ENCODE measurements around the gene PANK2.

The PANK2 gene

DNA sequence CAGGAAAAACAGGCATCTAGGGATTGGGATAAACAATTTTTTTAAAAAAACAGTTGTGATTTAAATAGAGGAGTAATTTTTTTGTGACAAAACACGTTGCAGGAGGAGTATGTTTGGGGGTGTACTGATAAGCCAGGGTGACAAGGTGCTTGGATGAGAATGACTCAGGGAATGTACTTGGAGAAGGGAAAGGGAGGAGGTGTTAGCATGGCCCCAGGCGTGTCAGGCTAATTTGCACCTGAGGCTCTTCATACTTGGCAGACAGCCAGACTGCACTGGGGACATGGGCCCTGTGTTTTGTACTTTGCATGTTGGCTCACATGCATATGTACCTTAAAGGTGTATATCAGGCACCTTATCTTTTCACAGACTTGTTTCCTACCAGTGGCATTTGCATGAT is 22.8 kb downstream of the PANK2 start:
- Histone ChIP-seq H4K8ac (ENCODE audit: low read depth, low read length) (no peak overlapping the region), H3K9me3 (replicated peaks in 1 of 2; ENCODE audit: control insufficient read depth in 2 of 2, insufficient read depth in 1 of 2, low read depth in 1 of 2, low read length in 2 of 2) (peaks cover 0 to 6% of the 10 kb centered on the region in 2 donors), H3K23ac (ENCODE audit: low read depth, low read length, poor library complexity) (no peak overlapping the region), H2BK12ac (ENCODE audit: low read length) (no peak overlapping the region), H3K4ac (ENCODE audit: low read length) (no peak overlapping the region), H3K4me1 (ENCODE audit: control insufficient read depth in 2 of 2, insufficient read depth in 1 of 2, low read depth in 1 of 2, low read length in 2 of 2) (no peaks in the 10 kb centered on the region), H2AFZ (ENCODE audit: low read length) (no peak overlapping the region), H3K4me3 (ENCODE audit: low read length in 2 of 2) (no peak overlapping the region), H2BK15ac (ENCODE audit: low read length) (no peak overlapping the region), H3K4me2 (ENCODE audit: insufficient read depth, low read length, poor library complexity, severe bottlenecking) (no peak overlapping the region), H2AK5ac (ENCODE audit: low read depth, low read length) (no peak overlapping the region), H4K91ac (ENCODE audit: low read depth, low read length, poor library complexity) (no peak overlapping the region), H3K79me1 (ENCODE audit: low read depth, low read length) (peaks cover 2% of the 10 kb centered on the region), H3K36me3 (replicated peaks in 1 of 2; ENCODE audit: control insufficient read depth in 2 of 2, insufficient read depth in 2 of 2, low read length in 2 of 2) (peaks cover 37 to 97% of the 10 kb centered on the region in 2 donors), H2BK120ac (ENCODE audit: low read depth, low read length) (no peak overlapping the region), H3K9ac (ENCODE audit: low read depth, low read length, poor library complexity) (no peak overlapping the region), H2BK5ac (ENCODE audit: low read length) (no peak overlapping the region), H3K27me3 (ENCODE audit: control insufficient read depth in 3 of 3, insufficient read depth in 3 of 3, low read depth in 1 of 3, low read length in 3 of 3) (no peaks in the 10 kb centered on the region), H3K18ac (ENCODE audit: low read length) (no peak overlapping the region), H3K27ac (replicated peaks; ENCODE audit: low read length) (no peak overlapping the region), H3K14ac (ENCODE audit: low read length) (no peak overlapping the region)
- 100% methylated on average over 1 of the region's 2 CpGs; no CpG with 5 or more reads in 1 of the 2 donors for WGBS, 2 donors (ENCODE audit: extremely low coverage in 2 of 2, insufficient read length in 2 of 2, insufficient replicate concordance in 1 of 2)
- no peak for DNase-seq (ENCODE audit: low spot score)

DNA sequence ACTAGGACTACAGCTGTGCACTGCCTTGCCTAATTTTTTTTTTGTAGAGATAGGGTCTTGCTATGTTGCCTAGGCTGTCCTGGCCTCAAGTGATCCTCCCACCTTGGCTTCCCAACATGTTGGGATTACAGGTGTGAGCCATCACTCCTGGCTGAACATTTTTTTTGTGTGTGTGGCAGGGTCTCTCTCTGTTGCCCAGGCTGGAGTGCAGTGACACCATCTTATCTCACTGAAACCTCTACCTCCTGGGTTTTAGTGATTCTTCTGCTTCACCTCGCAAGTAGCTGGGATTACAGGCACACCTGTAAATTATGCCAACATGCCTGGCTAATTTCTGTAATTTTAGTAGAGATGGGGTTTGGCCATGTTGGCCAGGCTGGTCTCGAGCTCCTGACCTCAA is 25.3 kb downstream of the PANK2 start:
- Histone ChIP-seq H4K91ac (ENCODE audit: low read depth, low read length, poor library complexity) (no peak overlapping the region), H3K9me3 (replicated peaks in 1 of 2; ENCODE audit: control insufficient read depth in 2 of 2, insufficient read depth in 1 of 2, low read depth in 1 of 2, low read length in 2 of 2) (peaks cover 0 to 6% of the 10 kb centered on the region in 2 donors), H2BK5ac (ENCODE audit: low read length) (no peak overlapping the region), H3K14ac (ENCODE audit: low read length) (no peak overlapping the region), H3K27me3 (ENCODE audit: control insufficient read depth in 3 of 3, insufficient read depth in 3 of 3, low read depth in 1 of 3, low read length in 3 of 3) (no peaks in the 10 kb centered on the region), H3K23ac (ENCODE audit: low read depth, low read length, poor library complexity) (no peak overlapping the region), H3K4me1 (ENCODE audit: control insufficient read depth in 2 of 2, insufficient read depth in 1 of 2, low read depth in 1 of 2, low read length in 2 of 2) (no peaks in the 10 kb centered on the region), H3K4me2 (ENCODE audit: insufficient read depth, low read length, poor library complexity, severe bottlenecking) (no peak overlapping the region), H2BK12ac (ENCODE audit: low read length) (no peak overlapping the region), H3K9ac (ENCODE audit: low read depth, low read length, poor library complexity) (no peak overlapping the region), H3K79me1 (ENCODE audit: low read depth, low read length) (peaks cover 2% of the 10 kb centered on the region), H2AK5ac (ENCODE audit: low read depth, low read length) (no peak overlapping the region), H3K4me3 (ENCODE audit: low read length in 2 of 2) (no peak overlapping the region), H3K36me3 (replicated peaks in 1 of 2; ENCODE audit: control insufficient read depth in 2 of 2, insufficient read depth in 2 of 2, low read length in 2 of 2) (peaks cover 34 to 98% of the 10 kb centered on the region in 2 donors), H3K4ac (ENCODE audit: low read length) (no peak overlapping the region), H2BK15ac (ENCODE audit: low read length) (no peak overlapping the region), H4K8ac (ENCODE audit: low read depth, low read length) (no peak overlapping the region), H2AFZ (ENCODE audit: low read length) (no peak overlapping the region), H2BK120ac (ENCODE audit: low read depth, low read length) (no peak overlapping the region), H3K27ac (replicated peaks; ENCODE audit: low read length) (no peak overlapping the region), H3K18ac (ENCODE audit: low read length) (no peak overlapping the region)
- no CpG with 5 or more reads among the region's 2 CpGs for WGBS, 2 donors (ENCODE audit: extremely low coverage in 2 of 2, insufficient read length in 2 of 2, insufficient replicate concordance in 1 of 2)
- no peak for DNase-seq (ENCODE audit: low spot score)

DNA sequence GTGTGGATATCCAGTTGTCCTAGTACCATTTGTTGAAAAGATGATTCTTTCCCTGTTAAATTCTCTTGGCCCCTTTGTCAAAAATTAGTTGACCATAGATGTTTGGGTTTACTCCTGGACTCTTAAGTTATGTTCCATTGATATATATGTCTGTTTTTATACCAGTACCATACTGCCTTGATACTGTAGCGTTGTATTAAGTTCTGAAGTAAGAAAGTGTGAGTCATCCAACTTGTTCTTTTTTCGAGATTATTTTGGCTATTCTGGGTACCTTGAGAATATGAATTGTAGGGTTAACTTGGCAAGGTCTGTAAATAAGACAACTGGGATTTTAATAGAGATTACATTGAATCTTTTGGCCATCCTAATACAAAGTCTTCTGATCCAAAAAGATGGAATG is 26.5 kb downstream of the PANK2 start:
- Histone ChIP-seq H3K18ac (ENCODE audit: low read length) (no peak overlapping the region), H3K27me3 (ENCODE audit: control insufficient read depth in 3 of 3, insufficient read depth in 3 of 3, low read depth in 1 of 3, low read length in 3 of 3) (no peaks in the 10 kb centered on the region), H3K4me2 (ENCODE audit: insufficient read depth, low read length, poor library complexity, severe bottlenecking) (no peak overlapping the region), H2BK120ac (ENCODE audit: low read depth, low read length) (no peak overlapping the region), H2BK5ac (ENCODE audit: low read length) (no peak overlapping the region), H2BK12ac (ENCODE audit: low read length) (no peak overlapping the region), H3K14ac (ENCODE audit: low read length) (no peak overlapping the region), H3K36me3 (replicated peaks in 1 of 2; ENCODE audit: control insufficient read depth in 2 of 2, insufficient read depth in 2 of 2, low read length in 2 of 2) (peaks cover 30 to 98% of the 10 kb centered on the region in 2 donors), H3K4ac (ENCODE audit: low read length) (no peak overlapping the region), H2AFZ (ENCODE audit: low read length) (no peak overlapping the region), H2AK5ac (ENCODE audit: low read depth, low read length) (no peak overlapping the region), H3K4me3 (ENCODE audit: low read length in 2 of 2) (no peak overlapping the region), H3K27ac (replicated peaks; ENCODE audit: low read length) (no peak overlapping the region), H2BK15ac (ENCODE audit: low read length) (no peak overlapping the region), H3K9ac (ENCODE audit: low read depth, low read length, poor library complexity) (no peak overlapping the region), H3K4me1 (ENCODE audit: control insufficient read depth in 2 of 2, insufficient read depth in 1 of 2, low read depth in 1 of 2, low read length in 2 of 2) (no peaks in the 10 kb centered on the region), H4K91ac (ENCODE audit: low read depth, low read length, poor library complexity) (no peak overlapping the region), H4K8ac (ENCODE audit: low read depth, low read length) (no peak overlapping the region), H3K23ac (ENCODE audit: low read depth, low read length, poor library complexity) (no peak overlapping the region), H3K79me1 (ENCODE audit: low read depth, low read length) (peaks cover 2% of the 10 kb centered on the region), H3K9me3 (replicated peaks in 1 of 2; ENCODE audit: control insufficient read depth in 2 of 2, insufficient read depth in 1 of 2, low read depth in 1 of 2, low read length in 2 of 2) (peaks cover 0 to 6% of the 10 kb centered on the region in 2 donors)
- WGBS, 2 donors (ENCODE audit: extremely low coverage in 2 of 2, insufficient read length in 2 of 2, insufficient replicate concordance in 1 of 2) = no CpG with 5 or more reads among the region's 2 CpGs
- no peak for DNase-seq (ENCODE audit: low spot score)

DNA sequence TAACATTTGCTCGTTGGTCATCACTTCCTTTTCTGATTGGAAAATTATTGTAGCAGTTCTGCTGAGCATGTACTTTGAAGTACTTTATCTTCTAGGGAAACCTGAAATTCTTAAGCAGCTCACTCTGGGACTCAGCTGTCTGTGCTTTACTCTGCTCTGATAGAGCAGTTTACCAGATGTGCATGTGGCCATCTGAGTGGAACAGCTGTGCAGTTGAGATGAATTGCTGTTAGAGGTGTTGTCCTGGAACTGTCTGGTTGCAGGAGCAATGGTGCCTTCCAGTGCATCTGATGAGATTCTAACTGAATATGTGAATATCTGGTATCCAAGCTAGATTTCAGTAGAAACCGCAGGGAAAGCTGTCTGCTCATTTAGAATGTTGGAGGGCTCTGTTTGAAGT is 27.2 kb downstream of the PANK2 start:
- H3K4ac ChIP-seq (ENCODE audit: low read length) = no peak overlapping the region
- H3K23ac ChIP-seq (ENCODE audit: low read depth, low read length, poor library complexity) = no peak overlapping the region
- no peak overlapping the region for H4K91ac ChIP-seq (ENCODE audit: low read depth, low read length, poor library complexity)
- H2BK5ac ChIP-seq (ENCODE audit: low read length) = no peak overlapping the region
- no peaks in the 10 kb centered on the region for H3K27me3 ChIP-seq (ENCODE audit: control insufficient read depth in 3 of 3, insufficient read depth in 3 of 3, low read depth in 1 of 3, low read length in 3 of 3)
- H2BK15ac ChIP-seq (ENCODE audit: low read length) = no peak overlapping the region
- no peak overlapping the region for H3K4me3 ChIP-seq (ENCODE audit: low read length in 2 of 2)
- peaks cover under 1% of the 10 kb centered on the region for H3K79me1 ChIP-seq (ENCODE audit: low read depth, low read length)
- no peak overlapping the region for H3K18ac ChIP-seq (ENCODE audit: low read length)
- H3K14ac ChIP-seq (ENCODE audit: low read length) = no peak overlapping the region
- WGBS, 2 donors (ENCODE audit: extremely low coverage in 2 of 2, insufficient read length in 2 of 2, insufficient replicate concordance in 1 of 2) = no CpG with 5 or more reads among the region's 2 CpGs
- H3K9ac ChIP-seq (ENCODE audit: low read depth, low read length, poor library complexity) = no peak overlapping the region
- no peak overlapping the region for H4K8ac ChIP-seq (ENCODE audit: low read depth, low read length)
- H2BK120ac ChIP-seq (ENCODE audit: low read depth, low read length) = no peak overlapping the region
- no peak overlapping the region for H2BK12ac ChIP-seq (ENCODE audit: low read length)
- no peak overlapping the region for H2AFZ ChIP-seq (ENCODE audit: low read length)
- H3K4me2 ChIP-seq (ENCODE audit: insufficient read depth, low read length, poor library complexity, severe bottlenecking) = no peak overlapping the region
- H3K9me3 ChIP-seq (replicated peaks in 1 of 2; ENCODE audit: control insufficient read depth in 2 of 2, insufficient read depth in 1 of 2, low read depth in 1 of 2, low read length in 2 of 2) = peaks cover 0 to 6% of the 10 kb centered on the region in 2 donors
- H3K27ac ChIP-seq (replicated peaks; ENCODE audit: low read length) = no peak overlapping the region
- H2AK5ac ChIP-seq (ENCODE audit: low read depth, low read length) = no peak overlapping the region
- H3K36me3 ChIP-seq (replicated peaks in 1 of 2; ENCODE audit: control insufficient read depth in 2 of 2, insufficient read depth in 2 of 2, low read length in 2 of 2) = peaks cover 29 to 98% of the 10 kb centered on the region in 2 donors
- no peak for DNase-seq (ENCODE audit: low spot score)
- H3K4me1 ChIP-seq (ENCODE audit: control insufficient read depth in 2 of 2, insufficient read depth in 1 of 2, low read depth in 1 of 2, low read length in 2 of 2) = no peaks in the 10 kb centered on the region
